Measurements from ENCODE around the gene GLI1.

- TF ChIP-seq CTCF (IDR thresholded peaks at IDR 0.05; ENCODE audit: insufficient read depth, low read length, poor library complexity, severe bottlenecking) (no peak), EZH2phosphoT487 (conservative IDR thresholded peaks at IDR 0.05; ENCODE audit: low read length) (no peak)
Measured at GRCh38 chr12:57430931-57431566, 28.5 kb upstream of the GLI1 start, which contains the start of gene R3HDM2.
